ENCODE data around the gene HSFX1. TPM values are rescaled to one million over a fixed set of nuclear protein-coding genes. Genes with fewer than 3 reads are reported as not detected.
"Not testable (repeated sequence)": the region's sequence is repeated elsewhere in the genome, so short reads cannot be mapped to it uniquely, and the experiment has no call there.

The HSFX1 gene, protein sequence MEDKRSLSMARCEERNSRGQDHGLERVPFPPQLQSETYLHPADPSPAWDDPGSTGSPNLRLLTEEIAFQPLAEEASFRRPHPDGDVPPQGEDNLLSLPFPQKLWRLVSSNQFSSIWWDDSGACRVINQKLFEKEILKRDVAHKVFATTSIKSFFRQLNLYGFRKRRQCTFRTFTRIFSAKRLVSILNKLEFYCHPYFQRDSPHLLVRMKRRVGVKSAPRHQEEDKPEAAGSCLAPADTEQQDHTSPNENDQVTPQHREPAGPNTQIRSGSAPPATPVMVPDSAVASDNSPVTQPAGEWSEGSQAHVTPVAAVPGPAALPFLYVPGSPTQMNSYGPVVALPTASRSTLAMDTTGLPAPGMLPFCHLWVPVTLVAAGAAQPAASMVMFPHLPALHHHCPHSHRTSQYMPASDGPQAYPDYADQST
- polyA plus RNA-seq (2011; rRNA removed), result 0.12 and 0.25 TPM in 2 replicates
- 0.67 TPM in 1 of 2 replicates, not detected in the other for polyA minus RNA-seq (2011; rRNA and poly(A)+ RNA removed)

DNA sequence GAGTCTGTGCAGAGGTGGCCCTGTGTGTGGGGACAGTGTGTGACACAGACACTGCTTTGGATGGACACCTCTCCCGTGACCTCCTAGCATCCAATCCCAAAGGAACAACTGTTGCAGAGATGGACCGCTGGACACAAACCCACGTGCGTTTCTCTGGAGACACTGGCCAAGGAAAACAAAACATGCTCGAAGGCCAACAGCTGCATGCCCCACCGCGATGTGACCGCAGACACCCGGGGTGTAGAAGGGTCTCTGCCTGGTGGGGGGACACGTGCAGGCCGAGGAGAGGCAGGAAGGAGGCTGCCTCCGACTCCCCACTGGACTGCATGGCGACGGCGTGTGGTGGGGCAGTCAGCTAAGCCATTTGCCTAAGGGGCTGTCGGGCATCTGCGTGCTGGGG lies at the start of gene HSFX1:
TSS of gene HSFX1 (plus strand) at position 301 of the 400 bp plus-strand sequence. CDS start 614 bp downstream, outside the sequence.
- H3K27me3 ChIP-seq (ENCODE audit: control insufficient read depth, insufficient read depth, low read length); H3K4me3 ChIP-seq (ENCODE audit: low read depth, low read length); H3K36me3 ChIP-seq (ENCODE audit: control insufficient read depth, insufficient read depth, low read length); CTCF ChIA-PET; DNase-seq (ENCODE audit: low read depth); POLR2A ChIA-PET: not testable (repeated sequence)

DNA sequence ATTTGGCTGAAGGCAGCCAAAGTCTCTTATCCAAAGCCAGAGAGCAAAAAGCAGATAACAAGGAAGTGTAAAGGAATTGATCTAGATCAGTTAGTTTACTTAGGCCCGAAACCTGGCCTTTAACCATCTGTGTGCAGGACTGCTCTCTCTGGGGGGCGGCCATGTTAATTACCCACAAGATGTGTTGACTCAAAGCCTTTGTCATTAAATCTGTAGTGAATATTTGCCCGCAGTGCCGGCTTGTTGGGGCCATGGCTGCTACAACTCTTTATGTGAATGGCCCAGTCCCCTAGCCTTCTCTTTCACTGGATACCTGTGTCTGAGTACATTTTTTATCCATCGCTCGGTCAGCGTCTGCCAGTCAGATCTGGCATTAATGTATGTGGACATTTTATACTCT lies 46.6 kb upstream of the HSFX1 start:
- CTCF ChIA-PET; H3K36me3 ChIP-seq (ENCODE audit: control insufficient read depth, insufficient read depth, low read length); POLR2A ChIA-PET; DNase-seq (ENCODE audit: low read depth); H3K27me3 ChIP-seq (ENCODE audit: control insufficient read depth, insufficient read depth, low read length); H3K4me3 ChIP-seq (ENCODE audit: low read depth, low read length): not testable (repeated sequence)

DNA sequence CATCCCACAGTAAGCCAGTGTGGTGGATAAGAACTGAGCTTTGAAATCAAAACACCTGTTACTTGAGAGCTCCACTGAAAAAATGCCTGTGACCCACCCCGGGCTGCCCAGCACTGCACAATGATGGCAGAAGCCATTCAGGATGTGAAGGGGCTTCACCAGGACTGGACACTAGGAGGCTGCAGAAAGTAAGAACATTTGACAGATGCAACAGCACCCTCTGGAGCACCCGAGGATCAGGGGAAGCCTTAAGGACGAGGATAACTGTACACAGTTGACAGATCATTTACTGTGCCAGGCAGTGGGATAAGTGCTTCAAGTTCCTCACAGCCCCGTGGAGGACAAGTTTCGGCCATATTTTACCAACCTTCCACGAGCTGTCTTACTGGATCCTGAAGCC lies 31.6 kb upstream of the HSFX1 start:
- H3K4me3 ChIP-seq (ENCODE audit: low read depth, low read length); POLR2A ChIA-PET; DNase-seq (ENCODE audit: low read depth); CTCF ChIA-PET; H3K36me3 ChIP-seq (ENCODE audit: control insufficient read depth, insufficient read depth, low read length); H3K27me3 ChIP-seq (ENCODE audit: control insufficient read depth, insufficient read depth, low read length): not testable (repeated sequence)

DNA sequence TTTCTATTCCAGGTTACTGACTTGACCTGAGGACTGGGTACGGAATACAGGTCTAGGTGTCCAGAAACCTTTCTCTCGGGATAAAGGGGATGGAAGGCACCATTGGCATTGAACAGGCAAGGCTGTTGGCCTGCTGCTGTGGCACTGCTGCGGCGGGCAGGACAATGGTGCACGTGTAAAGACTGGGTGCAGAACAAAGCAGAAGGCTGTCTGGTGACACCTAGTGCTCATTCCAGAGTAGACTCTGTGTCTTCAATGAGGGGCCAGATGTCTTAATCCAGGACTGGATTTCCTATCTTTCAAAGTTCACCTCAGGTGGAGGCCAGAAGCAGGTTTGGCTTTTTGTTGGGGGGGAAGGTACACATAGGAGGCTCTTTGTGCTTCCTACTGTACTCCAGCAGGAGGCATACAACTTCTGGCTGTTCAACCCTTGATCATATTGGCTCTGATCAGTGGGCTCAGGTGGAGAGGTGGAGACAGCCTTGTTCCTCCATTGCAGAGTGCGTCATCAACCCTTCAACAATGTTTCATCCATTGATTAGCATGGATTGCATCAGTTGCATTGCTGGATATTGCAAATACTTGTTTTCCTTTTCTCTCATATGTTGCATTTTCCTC lies 27.4 kb upstream of the HSFX1 start:
- H3K4me3 ChIP-seq (ENCODE audit: low read depth, low read length); POLR2A ChIA-PET: not testable (repeated sequence)

DNA sequence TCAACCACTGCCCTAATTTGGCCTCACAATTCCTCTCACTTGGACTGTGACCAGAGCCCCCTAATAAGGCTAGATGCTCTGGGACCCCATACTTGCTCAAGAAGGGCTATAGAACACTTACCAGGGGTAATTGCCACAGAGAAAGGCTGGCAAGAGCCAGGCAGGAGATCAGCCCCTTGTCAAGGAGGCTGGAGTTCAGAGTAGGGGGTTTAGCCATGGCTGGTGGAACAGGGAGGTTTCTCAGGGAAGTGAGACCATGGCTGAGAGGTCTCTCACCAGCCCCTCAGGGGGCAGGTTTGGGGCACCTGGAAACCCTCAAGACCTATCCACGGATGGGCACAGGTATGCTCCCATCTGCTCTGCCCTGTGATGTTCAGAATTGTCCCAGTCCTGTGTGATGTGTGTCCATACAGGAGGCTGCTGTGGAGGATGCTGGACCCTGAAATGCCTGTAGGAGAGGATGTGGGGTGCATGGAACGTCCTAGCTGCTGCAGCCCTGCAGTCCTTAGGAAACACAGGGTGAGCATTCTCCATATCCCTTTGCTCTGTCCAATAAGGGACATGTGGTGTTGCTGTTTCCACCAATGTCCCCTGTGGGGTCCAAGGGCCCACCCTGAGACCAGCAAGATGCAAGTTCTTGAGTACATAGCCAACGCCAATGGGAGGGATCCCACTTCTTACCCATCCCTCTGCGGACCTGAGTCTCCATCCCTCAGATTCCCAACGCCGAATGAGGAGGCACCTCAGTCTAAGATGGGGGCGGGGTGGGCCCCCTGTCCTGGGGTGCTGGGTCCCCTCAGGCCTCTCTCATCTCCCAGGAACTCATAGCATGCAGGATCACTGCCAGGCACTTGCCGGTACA lies 16.4 kb upstream of the HSFX1 start:
- POLR2A ChIA-PET, result no interaction called here
- Histone ChIP-seq H3K36me3 (ENCODE audit: control insufficient read depth, insufficient read depth, low read length) (no peaks in the 10 kb centered on the region), H3K4me3 (ENCODE audit: low read depth, low read length) (no peak overlapping the region), H3K27me3 (ENCODE audit: control insufficient read depth, insufficient read depth, low read length) (no peaks in the 10 kb centered on the region)
- CTCF ChIA-PET, result no interaction called here
- TF ChIP-seq, protein P1, sequence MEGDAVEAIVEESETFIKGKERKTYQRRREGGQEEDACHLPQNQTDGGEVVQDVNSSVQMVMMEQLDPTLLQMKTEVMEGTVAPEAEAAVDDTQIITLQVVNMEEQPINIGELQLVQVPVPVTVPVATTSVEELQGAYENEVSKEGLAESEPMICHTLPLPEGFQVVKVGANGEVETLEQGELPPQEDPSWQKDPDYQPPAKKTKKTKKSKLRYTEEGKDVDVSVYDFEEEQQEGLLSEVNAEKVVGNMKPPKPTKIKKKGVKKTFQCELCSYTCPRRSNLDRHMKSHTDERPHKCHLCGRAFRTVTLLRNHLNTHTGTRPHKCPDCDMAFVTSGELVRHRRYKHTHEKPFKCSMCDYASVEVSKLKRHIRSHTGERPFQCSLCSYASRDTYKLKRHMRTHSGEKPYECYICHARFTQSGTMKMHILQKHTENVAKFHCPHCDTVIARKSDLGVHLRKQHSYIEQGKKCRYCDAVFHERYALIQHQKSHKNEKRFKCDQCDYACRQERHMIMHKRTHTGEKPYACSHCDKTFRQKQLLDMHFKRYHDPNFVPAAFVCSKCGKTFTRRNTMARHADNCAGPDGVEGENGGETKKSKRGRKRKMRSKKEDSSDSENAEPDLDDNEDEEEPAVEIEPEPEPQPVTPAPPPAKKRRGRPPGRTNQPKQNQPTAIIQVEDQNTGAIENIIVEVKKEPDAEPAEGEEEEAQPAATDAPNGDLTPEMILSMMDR (IDR thresholded peaks at IDR 0.05; ENCODE audit: insufficient read depth, low read depth, low read length), result no peak
- DNase-seq (ENCODE audit: low read depth), result no peak

More for the DNA sequence above, 27.4 kb upstream of the HSFX1 start:
- H3K27me3 ChIP-seq (ENCODE audit: control insufficient read depth, insufficient read depth, low read length); CTCF ChIA-PET; DNase-seq (ENCODE audit: low read depth); H3K36me3 ChIP-seq (ENCODE audit: control insufficient read depth, insufficient read depth, low read length): not testable (repeated sequence)

DNA sequence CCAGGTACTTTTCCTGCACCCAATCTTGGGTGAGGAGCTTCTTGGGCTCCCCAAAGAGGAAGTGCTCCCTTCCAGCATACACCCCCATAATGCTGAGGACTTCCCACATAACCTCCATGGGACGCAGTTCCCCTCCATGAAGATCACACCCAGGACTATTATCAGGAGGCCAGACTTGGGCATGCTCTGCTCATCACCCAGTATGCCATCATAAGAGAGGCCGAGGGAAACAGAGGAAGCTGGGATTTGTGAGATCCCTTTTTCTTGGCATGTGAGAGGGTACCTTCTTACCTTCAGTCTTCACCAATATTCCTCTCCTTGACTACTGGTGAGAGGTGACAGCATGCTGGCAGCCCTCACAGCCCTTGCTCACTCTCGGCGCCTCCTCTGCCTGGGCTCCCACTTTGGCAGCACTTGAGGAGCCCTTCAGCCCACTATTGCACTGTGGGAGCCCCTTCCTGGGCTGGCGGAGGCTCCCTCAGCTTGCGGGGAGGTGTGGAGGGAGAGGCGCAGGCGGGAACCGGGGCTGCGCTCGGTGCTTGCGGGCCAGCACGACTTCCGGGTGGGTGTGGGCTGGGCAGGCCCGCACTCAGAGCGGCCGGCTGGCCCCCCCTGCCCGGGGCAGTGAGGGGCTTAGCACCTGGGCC lies 15.7 kb upstream of the HSFX1 start:
- TF ChIP-seq, protein P1 (IDR thresholded peaks at IDR 0.05; ENCODE audit: insufficient read depth, low read depth, low read length), result no peak
- H3K36me3 ChIP-seq (ENCODE audit: control insufficient read depth, insufficient read depth, low read length), result no peaks in the 10 kb centered on the region
- H3K27me3 ChIP-seq (ENCODE audit: control insufficient read depth, insufficient read depth, low read length), result no peaks in the 10 kb centered on the region
- no peak for DNase-seq (ENCODE audit: low read depth)
- ChIA-PET POLR2A (no interaction called here), CTCF (no interaction called here)
- no peak overlapping the region for H3K4me3 ChIP-seq (ENCODE audit: low read depth, low read length)

DNA sequence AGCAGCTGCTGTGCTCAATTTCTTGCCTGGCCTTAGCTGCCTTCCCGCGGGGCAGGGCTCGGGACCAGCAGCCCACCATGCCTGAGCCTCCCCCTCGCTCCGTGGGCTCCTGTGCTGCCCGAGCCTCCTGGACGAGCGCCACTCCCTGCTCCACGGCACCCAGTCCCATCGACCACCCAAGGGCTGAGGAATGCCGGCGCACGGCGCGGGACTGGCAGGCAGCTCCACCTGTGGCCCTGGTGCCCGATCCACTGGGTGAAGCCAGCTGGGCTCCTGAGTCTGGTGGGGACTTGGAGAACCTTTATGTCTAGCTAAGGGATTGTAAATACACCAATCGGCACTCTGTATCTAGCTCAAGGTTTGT lies 15.2 kb upstream of the HSFX1 start:
- CTCF ChIA-PET; H3K36me3 ChIP-seq (ENCODE audit: control insufficient read depth, insufficient read depth, low read length); H3K27me3 ChIP-seq (ENCODE audit: control insufficient read depth, insufficient read depth, low read length); H3K4me3 ChIP-seq (ENCODE audit: low read depth, low read length); POLR2A ChIA-PET; DNase-seq (ENCODE audit: low read depth): not testable (repeated sequence)
